HepG2 (cell line): Measurements from ENCODE around the gene TGM1. TPM values are rescaled to one million over a fixed set of nuclear protein-coding genes. Genes with fewer than 3 reads are reported as not detected.

Experiments
- AHR ChIP-seq: IDR thresholded peaks from 2 replicates; pipeline ENCODE4 v1.6.1; 2018; ENCODE audit warnings: missing genetic modification reagents, missing compliant biosample characterization
- ATF2 ChIP-seq: sonication (generic); formaldehyde crosslinking; IDR thresholded peaks from 2 replicates; pipeline ENCODE4 v1.4.0; 2020; ENCODE audit warnings: missing genetic modification reagents
- CEBPZ ChIP-seq: IDR thresholded peaks from 2 replicates; pipeline ENCODE4 v1.6.1; 2012; ENCODE audit warnings: low read length, improper control_type of control experiment
- CSRNP1 ChIP-seq: sonication (generic); formaldehyde crosslinking; IDR thresholded peaks from 2 replicates; pipeline ENCODE4 v1.8.1; 2023; ENCODE audit warnings: mild to moderate bottlenecking, missing genetic modification reagents
- FOXO1 ChIP-seq: sonication (generic); formaldehyde crosslinking; IDR thresholded peaks from 2 replicates; pipeline ENCODE4 v1.4.0; 2020; ENCODE audit warnings: missing genetic modification reagents
- HNRNPK ChIP-seq: fragments of 200-400 bp; formaldehyde crosslinking; IDR thresholded peaks from 2 replicates; pipeline ENCODE4 v1.6.1; 2018; ENCODE audit warnings: low read length, low read depth, moderate library complexity, mild to moderate bottlenecking; ENCODE audit not compliant: poor library complexity, severe bottlenecking
- IKZF1 ChIP-seq: fragments of 450-650 bp; IDR thresholded peaks from 2 replicates; pipeline ENCODE4 v1.7.1; 2016
- MLLT10 ChIP-seq: sonication (generic); formaldehyde crosslinking; IDR thresholded peaks from 2 replicates; pipeline ENCODE4 v1.4.0; 2020; ENCODE audit warnings: missing genetic modification reagents
- NBN ChIP-seq: fragments of 450-650 bp; conservative IDR thresholded peaks from 2 replicates; pipeline ENCODE4 v1.6.1; 2017
- RFXAP ChIP-seq: sonication (generic); formaldehyde crosslinking; IDR thresholded peaks from 2 replicates; pipeline ENCODE4 v1.4.0; 2020; ENCODE audit warnings: missing genetic modification reagents, borderline replicate concordance
- SRSF1 ChIP-seq: fragments of 200-400 bp; formaldehyde crosslinking; optimal IDR thresholded peaks from 2 replicates; pipeline ENCODE3; 2017; ENCODE audit warnings: mild to moderate bottlenecking, low read depth, low read length, moderate library complexity
- XBP1 ChIP-seq: sonication (generic); formaldehyde crosslinking; IDR thresholded peaks from 2 replicates; pipeline ENCODE4 v1.5.0; 2020; ENCODE audit warnings: missing genetic modification reagents
- ZBTB21 ChIP-seq: sonication (generic); formaldehyde crosslinking; IDR thresholded peaks from 2 replicates; pipeline ENCODE4 v1.4.0; 2020; ENCODE audit warnings: missing genetic modification reagents
- ZBTB46 ChIP-seq: sonication (generic); formaldehyde crosslinking; IDR thresholded peaks from 2 replicates; pipeline ENCODE4 v1.4.0; 2020; ENCODE audit warnings: mild to moderate bottlenecking, missing genetic modification reagents, borderline replicate concordance
- ZNF260 ChIP-seq: sonication (generic); formaldehyde crosslinking; IDR thresholded peaks from 2 replicates; pipeline ENCODE4 v1.4.0; 2020; ENCODE audit warnings: missing genetic modification reagents, low read depth, mild to moderate bottlenecking, borderline replicate concordance
- ZNF432 ChIP-seq: sonication (generic); formaldehyde crosslinking; IDR thresholded peaks from 2 replicates; pipeline ENCODE4 v1.5.0; 2020; ENCODE audit warnings: missing genetic modification reagents, mild to moderate bottlenecking, borderline replicate concordance
- ZNF550 ChIP-seq: sonication (generic); formaldehyde crosslinking; IDR thresholded peaks from 2 replicates; pipeline ENCODE4 v1.4.0; 2020; ENCODE audit warnings: mild to moderate bottlenecking, missing genetic modification reagents, borderline replicate concordance
- ZNF710 ChIP-seq: sonication (generic); formaldehyde crosslinking; IDR thresholded peaks from 2 replicates; pipeline ENCODE4 v1.5.0; 2020; ENCODE audit warnings: mild to moderate bottlenecking, missing genetic modification reagents, borderline replicate concordance
- polyA plus RNA-seq, 8 experiments: library from polyadenylated mRNA; depleted of rRNA in 3 of 8; stranded (reverse) in 7 of 8; unstranded in 1 of 8; fragments of >200 nt; fragmentation: Illumina TruSeq in 4 of 8; extraction: Trizol in 4 of 8; gene quantifications; 2 replicates each; pipeline versions ENCODE4 v1.2.1 to v1.2.3, GENCODE V29; 2011 to 2016; ENCODE audit warnings: low read depth in 4 of 8, missing spikeins in 1 of 8, mixed read lengths in 1 of 8; ENCODE audit not compliant: insufficient read depth in 1 of 8
- total RNA-seq, 5 experiments: library from RNA; depleted of rRNA; stranded (reverse); fragments of >200 nt; fragmentation: Illumina TruSeq; extraction: Trizol; gene quantifications; 2 replicates each; pipeline ENCODE4 v1.2.3, GENCODE V29; 2016; ENCODE audit warnings: low read depth in 1 of 5

TGM1 gene
- total and polyA plus RNA-seq, 2 of the 13 experiments (the other 11 are each of a cell fraction or from before 2014, with no cell fraction given), result 3.2 to 10.6 TPM

GRCh38 chr14:24252289-24253124 lies 10.5 kb downstream of the TGM1 start (continued):
- TF ChIP-seq ZNF550 (CRISPR knock-in tag), result peak; percentile 96; the same call in 1 of the 2 replicates
- TF ChIP-seq ZNF260, result 0 out of 2 replicates have a peak, but pooled peaks have one; percentile 37
- peak; percentile 77; the same call in 1 of the 2 replicates for TF ChIP-seq XBP1 (CRISPR knock-in tag)
- no peak for TF ChIP-seq NBN
- TF ChIP-seq ATF2, result peak; percentile 50; the same call in 1 of the 2 replicates
- TF ChIP-seq ZBTB46, result no peak
- TF ChIP-seq CSRNP1 (CRISPR knock-in tag), result peak; percentile 72; the same call in 1 of the 2 replicates
- TF ChIP-seq AHR (CRISPR knock-in tag), result no peak
- no peak for TF ChIP-seq RFXAP (CRISPR knock-in tag)
- no peak for TF ChIP-seq CEBPZ
- no peak for TF ChIP-seq HNRNPK
- no peak for TF ChIP-seq SRSF1
- no peak for TF ChIP-seq MLLT10 (CRISPR knock-in tag)
- peak; percentile 61; the same call in 1 of the 2 replicates for TF ChIP-seq FOXO1 (CRISPR knock-in tag)
- peak; percentile 40; the same call in 1 of the 2 replicates for TF ChIP-seq ZNF710 (CRISPR knock-in tag)
- TF ChIP-seq ZNF432, result no peak
- no peak for TF ChIP-seq IKZF1
- TF ChIP-seq ZBTB21 (CRISPR knock-in tag), result no peak; the same call in 1 of the 2 replicates
